ENCODE measurements around the gene ABHD17B. TPM values are rescaled to one million over a fixed set of nuclear protein-coding genes. Genes with fewer than 3 reads are reported as not detected.

ABHD17B gene

Small RNA genes lying within 50 kb of the gene (small RNA-seq; reads per million reads assigned to genes)
- gene RF00019: not detected

All from skeletal muscle satellite cell (primary cell).